RWPE2 (cell line): ENCODE measurements around the gene HEXIM2.

ENCODE experiments used
- ATAC-seq: fragments of 200-7000 bp; cut with Tn5 transposase; 3 replicates; pipeline ENCODE4 v1.9.1; 2021; ENCODE audit warnings: low read depth
- DNase-seq: peaks from one replicate; pipeline ENCODE4 v3.0.0-alpha.2; 2020; ENCODE audit warnings: low spot score
- H3K27ac ChIP-seq: fragments of 450-650 bp; 2 replicates; pipeline ENCODE4 v1.5.1; 2017; ENCODE audit warnings: mild to moderate bottlenecking; ENCODE audit not compliant: poor library complexity, severe bottlenecking
- H3K27me3 ChIP-seq: fragments of 250-450 bp; sonication (Bioruptor Pico); 2 replicates; pipeline ENCODE4 v1.5.1; 2021; ENCODE audit warnings: mild to moderate bottlenecking, moderate library complexity; ENCODE audit not compliant: insufficient read depth, poor library complexity, severe bottlenecking
- H3K36me3 ChIP-seq: fragments of 250-450 bp; sonication (Bioruptor Pico); 2 replicates; pipeline ENCODE4 v1.5.1; 2020; ENCODE audit warnings: low read depth, mild to moderate bottlenecking, moderate library complexity
- H3K4me1 ChIP-seq: fragments of 250-450 bp; sonication (Bioruptor Pico); 2 replicates; pipeline ENCODE4 v1.5.1; 2021; ENCODE audit warnings: mild to moderate bottlenecking, moderate library complexity; ENCODE audit not compliant: insufficient read depth, poor library complexity, severe bottlenecking
- H3K4me3 ChIP-seq: fragments of 250-450 bp; sonication (Bioruptor Pico); 2 replicates; pipeline ENCODE4 v1.5.1; 2021; ENCODE audit warnings: mild to moderate bottlenecking, moderate library complexity; ENCODE audit not compliant: severe bottlenecking
- H3K9me3 ChIP-seq: fragments of 250-450 bp; sonication (Bioruptor Pico); 2 replicates; pipeline ENCODE4 v1.5.1; 2021; ENCODE audit warnings: mild to moderate bottlenecking, moderate library complexity; ENCODE audit not compliant: severe bottlenecking
- TF ChIP-seq, protein P1 (sequence below): fragments of 450-650 bp; IDR thresholded peaks from one replicate; pipeline ENCODE4 v1.5.1; 2017; ENCODE audit warnings: mild to moderate bottlenecking, moderate library complexity; ENCODE audit not compliant: poor library complexity, severe bottlenecking

The HEXIM2 gene

GRCh38 chr17:45138911-45139532, 22.7 kb upstream of the HEXIM2 start:
- TF ChIP-seq, protein P1, sequence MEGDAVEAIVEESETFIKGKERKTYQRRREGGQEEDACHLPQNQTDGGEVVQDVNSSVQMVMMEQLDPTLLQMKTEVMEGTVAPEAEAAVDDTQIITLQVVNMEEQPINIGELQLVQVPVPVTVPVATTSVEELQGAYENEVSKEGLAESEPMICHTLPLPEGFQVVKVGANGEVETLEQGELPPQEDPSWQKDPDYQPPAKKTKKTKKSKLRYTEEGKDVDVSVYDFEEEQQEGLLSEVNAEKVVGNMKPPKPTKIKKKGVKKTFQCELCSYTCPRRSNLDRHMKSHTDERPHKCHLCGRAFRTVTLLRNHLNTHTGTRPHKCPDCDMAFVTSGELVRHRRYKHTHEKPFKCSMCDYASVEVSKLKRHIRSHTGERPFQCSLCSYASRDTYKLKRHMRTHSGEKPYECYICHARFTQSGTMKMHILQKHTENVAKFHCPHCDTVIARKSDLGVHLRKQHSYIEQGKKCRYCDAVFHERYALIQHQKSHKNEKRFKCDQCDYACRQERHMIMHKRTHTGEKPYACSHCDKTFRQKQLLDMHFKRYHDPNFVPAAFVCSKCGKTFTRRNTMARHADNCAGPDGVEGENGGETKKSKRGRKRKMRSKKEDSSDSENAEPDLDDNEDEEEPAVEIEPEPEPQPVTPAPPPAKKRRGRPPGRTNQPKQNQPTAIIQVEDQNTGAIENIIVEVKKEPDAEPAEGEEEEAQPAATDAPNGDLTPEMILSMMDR: no peak
- H3K27me3 ChIP-seq: no peaks in the 10 kb centered on the region
- no peak overlapping the region for H3K27ac ChIP-seq
- no peak for ATAC-seq
- peaks cover 5% of the 10 kb centered on the region for H3K4me1 ChIP-seq
- no peaks in the 10 kb centered on the region for H3K9me3 ChIP-seq
- DNase-seq: no peak
- no peaks in the 10 kb centered on the region for H3K36me3 ChIP-seq
- H3K4me3 ChIP-seq: no peak overlapping the region

DNA sequence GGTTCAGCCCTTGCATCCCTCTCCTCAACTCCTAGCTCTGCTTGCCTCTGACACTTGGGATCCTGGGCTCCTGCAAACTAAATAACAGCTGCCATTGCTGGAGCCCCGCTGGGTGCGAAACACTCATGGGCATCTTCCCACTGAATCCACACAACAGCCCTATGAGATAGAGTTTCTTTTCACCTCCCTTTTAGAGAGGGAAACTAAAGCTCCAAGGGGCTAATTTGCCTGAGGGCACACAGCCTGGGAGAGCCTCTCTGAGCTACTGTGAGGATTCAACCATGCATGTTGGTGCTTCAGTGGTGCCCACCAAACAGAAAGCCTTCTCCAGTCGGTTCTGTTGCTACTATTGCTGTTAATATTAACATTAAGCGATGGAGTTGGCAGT, 22.1 kb upstream of the HEXIM2 start:
- no peak for DNase-seq
- no peak for ATAC-seq
- no peak overlapping the region for H3K27ac ChIP-seq
- H3K36me3 ChIP-seq: no peaks in the 10 kb centered on the region
- TF ChIP-seq, protein P1: no peak
- H3K4me3 ChIP-seq: no peak overlapping the region
- no peaks in the 10 kb centered on the region for H3K27me3 ChIP-seq
- H3K9me3 ChIP-seq: no peaks in the 10 kb centered on the region
- H3K4me1 ChIP-seq: peaks cover 6% of the 10 kb centered on the region

- TF ChIP-seq, protein P1: no peak
- peak overlapping the region; percentile 44 for H3K27ac ChIP-seq
- ATAC-seq: no peak
- H3K27me3 ChIP-seq: no peaks in the 10 kb centered on the region
- H3K9me3 ChIP-seq: no peaks in the 10 kb centered on the region
- H3K4me3 ChIP-seq: no peak overlapping the region
- no peaks in the 10 kb centered on the region for H3K36me3 ChIP-seq
- H3K4me1 ChIP-seq: peaks cover 11% of the 10 kb centered on the region
- no peak for DNase-seq
Measured at GRCh38 chr17:45143094-45143670, 18.5 kb upstream of the HEXIM2 start.

GRCh38 chr17:45143767-45144198, 17.9 kb upstream of the HEXIM2 start:
- Histone ChIP-seq H3K27me3 (no peaks in the 10 kb centered on the region), H3K4me1 (peaks cover 11% of the 10 kb centered on the region), H3K27ac (peak overlapping the region; percentile 44), H3K9me3 (no peaks in the 10 kb centered on the region), H3K4me3 (peak overlapping the region; percentile 17), H3K36me3 (no peaks in the 10 kb centered on the region)
- ATAC-seq (no peak), DNase-seq (no peak)
- TF ChIP-seq, protein P1: no peak
